Loucy (cell line): ENCODE results near the gene UMODL1.

ENCODE experiments used
- H2AFZ ChIP-seq: fragments of 200-600 bp; sonication (generic); 2 replicates; pipeline ENCODE4 v1.6.0; 2016; ENCODE audit warnings: antibody characterized with exemption, mild to moderate bottlenecking, low read length, moderate library complexity
- H3F3A ChIP-seq: fragments of 200-600 bp; 2 replicates; pipeline ENCODE4 v1.6.0; 2016; ENCODE audit warnings: antibody characterized with exemption, low read depth, mild to moderate bottlenecking
- H3K27me3 ChIP-seq: fragments of 200-600 bp; sonication (generic); 2 replicates; pipeline ENCODE4 v1.6.1; 2014; ENCODE audit warnings: low read length, mild to moderate bottlenecking; ENCODE audit not compliant: insufficient read depth, poor library complexity, severe bottlenecking
- H3K36me3 ChIP-seq: fragments of 200-600 bp; sonication (generic); 2 replicates; pipeline ENCODE4 v1.6.1; 2016; ENCODE audit warnings: low read length; ENCODE audit not compliant: insufficient read depth
- H3K4me1 ChIP-seq: fragments of 200-600 bp; sonication (generic); 2 replicates; pipeline ENCODE4 v1.5.1; 2014; ENCODE audit warnings: low read length, mild to moderate bottlenecking; ENCODE audit not compliant: insufficient read depth, poor library complexity, severe bottlenecking
- H3K4me2 ChIP-seq: fragments of 200-600 bp; sonication (generic); 2 replicates; pipeline ENCODE4 v1.6.0; 2014; ENCODE audit warnings: antibody characterized with exemption, low read length, low read depth, mild to moderate bottlenecking; ENCODE audit not compliant: poor library complexity, severe bottlenecking
- H3K4me3 ChIP-seq: fragments of 200-600 bp; sonication (generic); 2 replicates; pipeline ENCODE4 v1.5.1; 2014; ENCODE audit warnings: low read length, mild to moderate bottlenecking, mixed read lengths; ENCODE audit not compliant: poor library complexity, severe bottlenecking
- H3K79me2 ChIP-seq: fragments of 200-600 bp; sonication (generic); 2 replicates; pipeline ENCODE4 v1.6.1; 2014; ENCODE audit warnings: low read length; ENCODE audit not compliant: insufficient read depth
- H3K9ac ChIP-seq: fragments of 200-600 bp; sonication (generic); 2 replicates; pipeline ENCODE4 v1.6.0; 2014; ENCODE audit warnings: mild to moderate bottlenecking, low read depth, low read length, moderate library complexity; ENCODE audit not compliant: poor library complexity, severe bottlenecking
- H3K9me2 ChIP-seq: fragments of 200-600 bp; sonication (generic); replicated peaks from 2 replicates; pipeline ENCODE4 v1.6.1; 2016; ENCODE audit warnings: low read depth, low read length, mixed read lengths
- H3K9me3 ChIP-seq: fragments of 200-600 bp; sonication (generic); 2 replicates; pipeline ENCODE4 v1.6.1; 2014; ENCODE audit warnings: mild to moderate bottlenecking, antibody characterized with exemption, low read length, low read depth; ENCODE audit not compliant: insufficient read depth
- H4K20me1 ChIP-seq: fragments of 200-600 bp; sonication (generic); 2 replicates; pipeline ENCODE4 v1.6.0; 2014; ENCODE audit warnings: antibody characterized with exemption, low read length, mild to moderate bottlenecking; ENCODE audit not compliant: insufficient read depth, poor library complexity, severe bottlenecking
- CTCF ChIP-seq: fragments of 200-600 bp; sonication (generic); conservative IDR thresholded peaks from 2 replicates; pipeline ENCODE4 v1.5.1; 2014; ENCODE audit warnings: mild to moderate bottlenecking, antibody characterized with exemption, low read length
- EZH2phosphoT487 ChIP-seq: fragments of 200-600 bp; IDR thresholded peaks from 2 replicates; pipeline ENCODE4 v1.6.1; 2018; ENCODE audit warnings: antibody characterized with exemption, mild to moderate bottlenecking, moderate library complexity, borderline replicate concordance

The UMODL1 gene

GRCh38 chr21:42062236-42063022, 8.7 kb upstream of the UMODL1 start:
- Histone ChIP-seq H3K4me2 (peak overlapping the region; percentile 84), H3K27me3 (no peaks in the 10 kb centered on the region), H3K36me3 (no peaks in the 10 kb centered on the region), H4K20me1 (no peaks in the 10 kb centered on the region), H3K9ac (peak overlapping the region; percentile 99), H3K9me3 (no peaks in the 10 kb centered on the region), H3K79me2 (peaks cover 38% of the 10 kb centered on the region), H3K4me1 (peaks cover 63% of the 10 kb centered on the region), H3K9me2 (no peaks in the 10 kb centered on the region), H3F3A (peaks cover 13% of the 10 kb centered on the region), H2AFZ (no peak overlapping the region), H3K4me3 (peak overlapping the region; percentile 77)
- TF ChIP-seq CTCF = no peak
- no peak for TF ChIP-seq EZH2phosphoT487

GRCh38 chr21:42063191-42063570, 7.9 kb upstream of the UMODL1 start:
- peak overlapping the region; percentile 84 for H3K4me2 ChIP-seq
- H3F3A ChIP-seq = peaks cover 13% of the 10 kb centered on the region
- TF ChIP-seq EZH2phosphoT487 (no peak), CTCF (no peak)

GRCh38 chr21:42063571-42064521, 7.3 kb upstream of the UMODL1 start:
- H3K4me1 ChIP-seq = peaks cover 57% of the 10 kb centered on the region
- no peaks in the 10 kb centered on the region for H3K9me2 ChIP-seq
- peak overlapping the region; percentile 84 for H3K4me2 ChIP-seq

More at GRCh38 chr21:42063191-42063570, 7.9 kb upstream of the UMODL1 start:
- Histone ChIP-seq H3K79me2 (peaks cover 38% of the 10 kb centered on the region), H3K9me3 (no peaks in the 10 kb centered on the region), H2AFZ (no peak overlapping the region), H3K27me3 (no peaks in the 10 kb centered on the region), H3K36me3 (no peaks in the 10 kb centered on the region), H3K9me2 (no peaks in the 10 kb centered on the region), H3K4me1 (peaks cover 57% of the 10 kb centered on the region), H3K9ac (peak overlapping the region; percentile 99), H4K20me1 (no peaks in the 10 kb centered on the region), H3K4me3 (peak overlapping the region; percentile 77)

More at GRCh38 chr21:42063571-42064521, 7.3 kb upstream of the UMODL1 start:
- Histone ChIP-seq H3K4me3 (peak overlapping the region; percentile 77), H3K9me3 (no peaks in the 10 kb centered on the region), H3K79me2 (peaks cover 38% of the 10 kb centered on the region), H3K27me3 (no peaks in the 10 kb centered on the region), H2AFZ (no peak overlapping the region), H3K36me3 (no peaks in the 10 kb centered on the region), H3K9ac (peak overlapping the region; percentile 99), H3F3A (peaks cover 13% of the 10 kb centered on the region), H4K20me1 (no peaks in the 10 kb centered on the region)
- TF ChIP-seq CTCF = no peak
- TF ChIP-seq EZH2phosphoT487 = no peak
